RKO (cell line): Measurements from ENCODE around the gene RBMXL2.

ENCODE experiments used
- DNase-seq: peaks from one replicate; pipeline ENCODE4 v3.0.0-alpha.2; 2016; ENCODE audit warnings: low spot score

RBMXL2 gene

DNA sequence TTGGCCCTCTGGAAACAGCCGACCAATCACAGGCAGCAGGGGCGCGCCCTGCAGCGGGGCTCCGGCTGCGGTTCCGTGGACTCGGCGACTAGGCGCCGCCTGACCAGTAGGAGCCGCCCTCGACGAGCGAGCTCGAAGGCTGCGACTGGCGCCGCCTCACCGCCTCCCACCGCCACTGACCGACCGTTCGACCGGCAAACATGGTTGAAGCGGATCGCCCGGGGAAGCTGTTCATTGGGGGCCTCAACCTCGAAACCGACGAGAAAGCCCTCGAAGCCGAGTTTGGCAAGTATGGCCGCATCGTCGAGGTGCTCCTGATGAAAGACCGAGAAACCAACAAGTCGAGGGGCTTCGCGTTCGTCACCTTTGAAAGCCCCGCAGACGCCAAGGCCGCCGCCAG is at the start of gene RBMXL2:
TSS of gene RBMXL2 (plus strand) at position 78 of the 400 bp plus-strand sequence. CDS start at position 201, 123 bp downstream.
- no peak for DNase-seq

DNA sequence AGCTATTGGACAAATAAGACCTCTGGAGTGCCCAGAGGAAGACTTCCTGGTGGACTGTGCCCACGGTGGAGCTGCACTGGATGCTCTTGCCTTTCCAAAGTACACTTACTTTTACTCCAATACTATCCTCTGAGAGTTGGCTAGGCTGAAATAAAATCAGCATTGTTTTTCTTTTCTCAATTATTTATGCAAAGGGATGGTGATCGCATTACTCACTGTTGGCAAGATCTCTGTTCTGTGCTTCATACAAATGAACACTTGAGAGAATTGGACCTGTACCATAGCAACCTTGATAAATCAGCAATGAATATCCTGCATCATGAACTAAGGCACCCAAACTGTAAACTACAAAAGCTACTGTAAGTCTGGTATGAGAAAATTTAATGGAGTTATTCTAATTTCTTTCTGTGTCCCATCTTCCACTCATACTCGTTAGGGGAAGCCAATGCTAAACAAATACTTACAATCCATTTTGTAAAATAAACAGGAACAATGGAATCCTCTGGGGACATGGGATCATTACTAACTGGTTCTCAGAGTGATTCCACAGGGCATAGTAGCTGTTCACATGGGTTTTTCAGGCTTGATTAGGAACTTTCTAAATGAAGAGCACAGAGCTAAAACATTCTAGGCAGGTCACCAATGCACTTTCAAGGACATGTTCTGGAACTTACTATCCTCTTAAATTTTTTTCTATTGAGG is 42.2 kb upstream of the RBMXL2 start:
- no peak for DNase-seq

DNA sequence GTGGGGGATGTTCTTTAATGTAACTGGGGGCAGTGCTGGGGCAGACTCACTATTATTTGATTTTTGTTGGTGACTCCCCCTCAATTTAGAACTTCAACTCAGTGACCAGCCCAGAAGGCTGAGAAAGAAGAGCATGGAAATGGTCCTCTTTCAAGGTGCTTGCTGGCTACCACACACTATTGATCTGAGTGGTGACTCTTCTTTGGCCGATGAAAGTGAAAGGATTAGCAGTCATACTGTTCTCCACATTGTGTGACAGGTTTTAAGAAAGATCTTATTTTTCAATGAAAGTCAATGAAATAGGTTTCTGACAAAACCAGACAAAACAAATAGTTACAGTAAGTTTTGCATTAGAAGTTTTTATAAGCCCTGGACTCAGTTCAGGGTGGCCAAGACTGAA is 38.6 kb upstream of the RBMXL2 start:
- DNase-seq, result no peak

DNA sequence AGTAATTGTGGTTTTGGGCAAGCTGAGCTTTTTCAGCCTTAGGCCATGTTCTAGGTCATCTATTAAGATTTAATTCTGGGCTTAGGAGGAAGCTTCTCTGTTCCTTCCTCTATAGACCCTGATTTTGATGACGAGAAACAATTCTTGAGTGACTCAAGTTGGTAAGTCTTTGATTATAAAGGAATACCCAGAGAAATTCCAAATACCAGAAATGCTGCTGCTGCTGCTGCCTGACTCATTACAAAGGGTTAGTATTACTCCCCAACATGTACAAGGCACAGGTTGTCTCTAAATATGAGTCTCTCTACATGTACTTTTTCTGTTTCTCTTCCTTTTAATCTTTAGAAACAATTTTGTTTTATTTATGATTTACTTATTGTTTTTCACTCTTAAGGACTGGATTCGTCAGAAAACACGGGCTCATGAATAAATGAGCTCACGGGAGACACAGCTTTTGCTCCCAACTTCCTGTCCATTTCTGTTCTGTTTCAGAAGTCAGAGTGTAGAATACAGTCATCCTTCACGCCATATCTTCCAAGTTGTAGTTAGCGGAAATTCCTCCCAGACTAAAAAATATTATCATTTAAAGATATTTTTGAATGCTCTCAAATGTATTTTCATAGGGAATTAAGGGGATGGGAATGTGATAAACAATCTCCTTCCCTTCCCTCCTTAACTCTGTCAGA is 31.8 kb upstream of the RBMXL2 start:
- no peak for DNase-seq

DNA sequence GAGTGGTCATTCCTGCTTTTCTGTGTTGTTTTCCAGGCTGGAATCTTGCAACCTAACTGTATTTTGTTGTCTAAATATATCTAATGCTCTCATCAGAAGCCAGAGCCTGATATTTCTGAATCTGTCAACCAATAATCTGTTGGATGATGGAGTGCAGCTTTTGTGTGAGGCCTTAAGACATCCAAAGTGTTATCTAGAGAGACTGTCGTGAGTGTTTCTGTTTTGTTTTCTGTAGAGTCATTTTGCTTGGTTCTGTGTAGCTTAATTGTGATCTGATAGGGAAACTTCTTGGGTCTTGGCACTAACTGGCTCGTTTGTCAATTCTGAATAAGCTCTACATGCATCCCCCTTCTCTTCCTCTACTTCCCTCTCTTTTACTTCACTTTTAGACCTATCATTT is 31.2 kb upstream of the RBMXL2 start:
- no peak for DNase-seq

DNA sequence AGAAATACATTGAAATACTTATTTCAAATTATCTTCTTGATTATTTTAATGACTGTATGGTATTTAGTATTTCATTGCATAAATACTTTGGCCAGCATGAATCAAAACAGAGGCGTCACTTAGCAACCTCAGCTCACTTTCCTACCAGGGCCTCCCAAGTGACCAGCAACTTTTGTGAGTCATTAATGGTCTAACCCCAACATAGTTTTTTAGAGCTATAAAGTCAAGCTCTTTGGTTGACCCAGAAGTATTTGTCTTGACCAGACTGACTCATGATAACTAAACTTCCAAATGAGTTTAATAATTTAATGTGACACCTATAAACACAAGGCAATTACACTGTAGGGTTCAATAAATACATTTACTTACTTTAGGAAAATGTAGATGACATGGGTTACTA is 27.9 kb upstream of the RBMXL2 start:
- DNase-seq, result peak; percentile 37

DNA sequence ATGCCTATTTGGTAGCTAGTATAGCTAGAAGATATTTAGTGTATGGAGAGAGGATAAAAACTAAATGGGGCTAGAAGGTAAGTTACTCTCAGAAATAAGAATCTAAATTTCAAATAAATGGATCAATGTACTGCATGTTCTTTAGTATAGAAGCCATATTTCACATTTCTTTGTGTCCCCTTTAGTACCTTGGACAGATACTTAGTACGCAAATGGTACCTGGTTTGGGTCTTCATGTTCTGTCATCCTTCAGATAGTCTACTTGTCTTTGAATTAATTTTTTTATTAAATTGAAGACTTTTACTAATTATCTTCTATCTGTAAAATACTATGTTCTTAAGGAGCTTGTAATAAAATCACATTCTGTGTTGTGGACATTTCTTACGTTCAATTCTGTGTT is 26.3 kb upstream of the RBMXL2 start:
- DNase-seq, result no peak

DNA sequence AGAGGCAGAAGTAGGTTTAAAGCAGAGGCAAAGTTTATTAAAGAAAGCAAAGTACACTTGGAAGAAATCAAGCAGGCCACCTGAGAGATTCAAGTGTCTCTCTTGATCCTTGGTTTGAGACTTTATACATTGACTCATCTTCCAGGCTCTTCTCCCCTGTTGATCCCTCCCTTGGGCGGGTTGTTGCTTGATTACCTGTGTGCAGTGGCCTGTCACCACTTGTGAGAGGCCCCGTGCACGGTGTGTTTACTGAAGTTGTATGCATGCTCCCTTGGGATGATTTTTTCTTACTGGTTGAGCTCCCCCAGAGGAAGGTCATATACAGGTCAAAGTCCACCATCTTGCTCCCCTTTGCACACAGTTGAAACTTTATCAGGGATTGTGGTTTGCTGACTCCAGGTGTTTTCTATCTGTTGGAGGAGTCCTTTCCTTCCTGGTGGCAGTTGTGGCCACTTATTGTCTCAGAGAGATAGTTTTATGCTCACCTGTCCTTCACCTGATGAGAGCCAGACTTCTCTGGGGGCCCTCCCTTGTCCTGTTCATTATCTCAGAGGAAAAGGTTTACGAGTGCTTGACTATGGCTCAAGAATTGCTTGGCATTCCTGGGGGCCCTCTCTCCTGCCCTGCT is 16.3 kb upstream of the RBMXL2 start:
- DNase-seq, result no peak

DNA sequence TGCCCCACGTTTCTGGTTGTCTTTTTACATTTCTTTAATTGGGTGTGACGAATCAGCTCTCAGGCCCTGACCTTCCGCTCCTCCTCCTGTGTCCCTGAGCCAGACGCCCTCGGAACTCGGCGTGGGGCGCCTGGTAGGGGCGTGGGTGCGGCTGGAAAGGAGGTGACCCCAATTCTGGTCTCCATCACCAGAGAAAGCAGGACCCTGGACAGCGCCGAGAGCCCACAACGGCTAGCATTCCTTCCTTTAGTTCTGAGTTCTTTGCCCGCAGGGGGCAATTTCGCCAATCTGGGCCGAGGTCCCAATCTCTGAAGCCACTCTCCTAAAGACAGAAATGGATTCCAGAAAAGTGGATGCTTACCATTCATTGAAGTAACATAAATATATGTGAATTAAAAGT is 11.7 kb upstream of the RBMXL2 start:
- no peak for DNase-seq

DNA sequence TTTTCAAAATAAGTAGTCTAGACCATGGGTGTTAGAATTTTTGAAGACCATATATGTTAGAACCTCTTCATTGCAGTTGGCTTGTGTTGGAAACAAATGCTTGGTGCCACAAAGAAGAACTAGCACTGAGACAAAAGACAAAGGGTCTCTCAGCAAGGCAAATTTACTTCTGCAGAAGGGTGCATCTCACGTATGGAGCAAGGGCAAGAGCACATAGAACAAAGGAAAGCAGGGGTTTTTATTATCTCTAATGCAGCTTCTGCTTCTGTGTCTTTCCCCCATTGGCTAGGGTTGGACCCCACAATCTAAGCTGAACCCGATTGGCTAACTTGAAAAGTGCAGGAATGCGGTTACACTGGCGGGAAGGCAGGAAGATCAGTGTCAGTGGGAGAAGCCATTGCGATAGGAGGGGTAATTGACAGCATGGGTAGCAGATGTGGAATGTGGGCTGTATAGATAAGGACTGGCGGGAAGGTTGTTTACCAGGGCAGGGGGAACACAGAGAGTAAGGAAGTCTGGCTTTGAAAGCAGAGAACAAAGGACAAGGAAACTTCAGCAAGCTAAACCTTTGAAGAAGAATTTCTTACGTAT is 9.2 kb upstream of the RBMXL2 start:
- no peak for DNase-seq

DNA sequence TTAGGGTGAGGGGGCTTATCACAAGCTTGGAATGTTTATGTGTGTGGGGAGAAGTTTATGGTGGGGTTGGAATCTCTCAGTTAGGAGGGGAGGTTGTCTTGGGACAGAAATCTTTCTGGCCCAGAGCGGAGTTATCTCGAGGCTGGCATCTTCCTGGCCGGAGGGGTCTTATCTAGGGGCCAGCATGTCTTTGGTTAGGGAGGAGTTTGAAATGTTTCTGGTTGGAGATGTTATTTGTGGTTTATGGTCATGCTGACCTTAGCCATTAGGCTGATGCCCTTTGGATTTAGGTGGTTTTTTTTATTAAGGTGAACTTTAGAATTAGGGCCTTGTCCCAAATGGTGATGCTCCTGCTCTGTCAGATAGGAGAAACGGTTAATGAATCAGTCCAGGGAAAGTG is 7.9 kb upstream of the RBMXL2 start:
- DNase-seq, result no peak

DNA sequence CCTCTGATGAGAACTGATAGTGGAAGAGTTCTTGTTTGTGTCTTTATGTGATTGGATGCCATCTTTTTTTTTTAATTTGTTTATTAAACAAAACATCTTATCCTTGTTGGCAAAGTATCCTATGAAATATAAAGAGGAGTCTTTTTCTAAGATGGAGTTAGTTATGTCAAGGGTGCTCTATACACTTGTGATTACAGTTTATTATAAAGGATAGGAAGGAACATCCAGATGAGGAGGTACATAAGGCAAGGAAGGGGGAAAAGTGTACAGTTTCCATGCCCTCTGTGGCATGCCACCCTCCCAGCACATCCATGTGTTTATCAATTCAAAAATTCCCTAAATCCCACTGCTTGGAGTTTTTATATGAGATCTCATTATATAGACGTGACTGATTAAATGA is 7.4 kb upstream of the RBMXL2 start:
- DNase-seq, result no peak

DNA sequence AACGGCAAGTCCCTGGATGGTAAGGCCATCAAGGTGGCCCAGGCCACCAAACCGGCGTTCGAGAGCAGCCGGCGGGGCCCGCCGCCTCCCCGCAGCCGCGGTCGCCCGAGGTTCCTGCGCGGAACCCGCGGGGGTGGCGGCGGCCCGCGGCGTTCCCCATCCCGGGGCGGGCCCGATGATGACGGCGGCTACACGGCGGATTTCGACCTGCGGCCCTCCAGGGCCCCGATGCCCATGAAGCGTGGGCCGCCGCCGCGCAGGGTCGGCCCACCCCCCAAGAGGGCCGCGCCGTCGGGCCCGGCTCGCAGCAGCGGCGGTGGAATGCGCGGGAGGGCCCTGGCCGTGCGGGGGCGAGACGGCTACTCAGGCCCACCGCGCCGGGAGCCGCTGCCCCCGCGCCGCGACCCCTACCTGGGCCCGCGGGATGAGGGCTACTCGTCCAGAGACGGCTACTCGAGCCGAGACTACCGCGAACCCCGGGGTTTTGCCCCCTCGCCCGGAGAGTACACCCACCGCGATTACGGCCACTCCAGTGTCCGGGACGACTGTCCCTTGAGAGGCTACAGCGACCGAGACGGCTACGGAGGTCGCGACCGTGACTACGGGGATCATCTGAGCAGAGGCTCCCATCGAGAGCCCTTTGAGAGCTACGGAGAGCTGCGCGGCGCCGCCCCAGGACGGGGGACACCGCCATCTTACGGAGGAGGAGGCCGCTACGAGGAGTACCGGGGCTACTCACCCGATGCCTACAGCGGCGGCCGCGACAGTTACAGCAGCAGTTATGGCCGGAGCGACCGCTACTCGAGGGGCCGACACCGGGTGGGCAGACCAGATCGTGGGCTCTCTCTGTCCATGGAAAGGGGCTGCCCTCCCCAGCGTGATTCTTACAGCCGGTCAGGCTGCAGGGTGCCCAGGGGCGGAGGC is 792 bp downstream of the RBMXL2 start:
- no peak for DNase-seq

DNA sequence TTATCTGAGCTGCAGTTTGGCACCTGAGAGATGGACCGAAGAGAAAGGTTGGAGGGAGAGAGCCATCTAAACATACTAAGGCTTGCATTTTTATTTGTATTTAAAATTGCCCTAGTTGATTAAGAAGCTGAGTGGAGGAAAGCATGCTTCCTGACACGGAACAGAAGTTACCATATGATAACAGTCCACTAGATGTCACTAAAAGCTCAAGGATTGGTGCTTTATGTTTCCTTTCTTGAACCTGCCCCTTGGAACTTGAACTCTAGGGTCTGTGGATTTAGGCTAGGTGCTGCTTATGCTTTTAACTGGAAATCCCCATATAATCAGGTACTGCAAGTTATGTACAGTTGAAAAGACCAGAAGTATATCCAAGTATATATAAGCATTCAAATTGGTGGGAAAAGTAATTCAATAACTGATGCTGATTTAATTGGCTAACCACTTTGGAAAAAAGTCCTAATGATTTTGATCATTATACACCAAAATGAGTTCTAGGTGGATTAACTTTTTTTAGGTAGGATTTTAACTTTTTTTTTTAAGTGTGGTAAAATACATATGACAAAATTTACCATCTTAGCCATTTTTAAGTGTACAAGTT is 9.5 kb downstream of the RBMXL2 start:
- peak; percentile 72 for DNase-seq

DNA sequence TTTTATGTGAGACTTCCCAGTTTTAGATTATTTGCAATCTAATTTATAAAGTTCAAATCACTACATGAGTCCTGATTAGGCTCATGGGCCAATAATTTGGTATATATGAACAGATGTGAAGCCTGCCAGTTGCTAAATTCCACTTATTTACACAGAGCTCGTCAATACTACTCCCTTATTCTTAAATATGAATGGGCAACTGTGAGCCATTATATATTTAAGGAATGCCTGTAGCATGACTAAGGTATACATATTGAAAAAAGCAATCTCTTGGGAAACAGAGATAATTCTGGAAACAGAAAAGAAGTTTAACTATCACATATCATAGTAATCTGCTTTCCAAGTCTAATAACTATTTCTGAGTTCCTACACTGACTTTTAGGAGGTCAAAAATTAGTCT is 27.0 kb downstream of the RBMXL2 start:
- DNase-seq, result no peak

DNA sequence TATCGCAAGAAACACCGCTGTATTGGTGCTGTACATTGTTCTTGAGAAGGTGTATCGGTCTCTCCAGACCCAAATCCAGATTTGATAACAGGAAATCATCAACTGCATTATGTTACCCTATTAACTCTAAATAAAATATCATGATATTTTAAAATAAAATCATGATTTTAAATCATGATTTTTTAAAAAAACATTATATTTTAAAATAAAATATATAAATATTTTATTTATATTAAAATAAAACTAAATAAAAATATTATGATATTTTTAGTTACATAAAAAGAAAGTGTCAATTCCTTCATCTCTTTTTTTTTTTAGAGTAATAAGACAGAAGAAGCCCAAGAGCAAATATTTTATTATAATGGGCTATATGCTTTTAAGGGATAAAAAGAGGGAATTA is 27.6 kb downstream of the RBMXL2 start:
- no peak for DNase-seq

DNA sequence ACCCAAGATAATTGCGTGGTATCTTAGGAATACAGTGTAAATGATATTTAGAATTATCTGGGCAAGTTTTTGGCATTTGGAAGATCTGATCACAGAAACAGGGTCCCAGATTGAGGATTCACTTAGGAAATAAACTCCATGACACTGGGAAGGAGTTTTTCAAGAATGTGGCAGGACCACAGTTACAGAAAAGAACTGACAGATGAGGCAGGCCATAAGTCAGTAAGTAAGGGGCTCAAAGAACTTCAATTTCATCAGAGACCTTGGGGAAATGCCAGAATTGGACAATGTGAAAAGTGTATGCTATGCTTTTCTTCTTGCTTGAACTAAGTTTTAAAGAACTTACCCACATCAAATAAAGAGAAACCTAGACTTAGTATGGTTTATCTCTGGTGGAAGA is 49.3 kb downstream of the RBMXL2 start:
- no peak for DNase-seq
